GM21717 (cell line): ENCODE measurements around the gene PNMA8B.

Source experiments
- ATAC-seq: cut with Tn5 transposase; IDR thresholded peaks from one replicate; pipeline ENCODE4 v1.9.1; 2021; ENCODE audit warnings: mild to moderate bottlenecking, moderate library complexity; ENCODE audit not compliant: unreplicated experiment

PNMA8B gene

GRCh38 chr19:46487802-46488445 lies 7.7 kb downstream of the PNMA8B start:
- ATAC-seq = no peak

- no peak for ATAC-seq
Observed at GRCh38 chr19:46487178-46487801, 8.4 kb downstream of the PNMA8B start.

GRCh38 chr19:46486358-46486757 lies 9.3 kb downstream of the PNMA8B start:
- ATAC-seq = no peak

- no peak for ATAC-seq
Observed at GRCh38 chr19:46484656-46485055, 11.0 kb downstream of the PNMA8B start.

GRCh38 chr19:46482631-46483030 lies 13.0 kb downstream of the PNMA8B start:
- ATAC-seq = no peak

GRCh38 chr19:46481947-46482346 lies 13.7 kb downstream of the PNMA8B start:
- ATAC-seq = no peak

GRCh38 chr19:46481223-46481848 lies 14.3 kb downstream of the PNMA8B start:
- ATAC-seq = no peak

- no peak for ATAC-seq
Observed at GRCh38 chr19:46480415-46480814, 15.3 kb downstream of the PNMA8B start.

GRCh38 chr19:46478356-46478986 lies 17.2 kb downstream of the PNMA8B start:
- no peak for ATAC-seq

GRCh38 chr19:46475986-46476385 lies 19.7 kb downstream of the PNMA8B start:
- ATAC-seq = no peak

GRCh38 chr19:46474211-46474610 lies 21.5 kb downstream of the PNMA8B start:
- ATAC-seq = no peak

GRCh38 chr19:46472592-46472991 lies 23.1 kb downstream of the PNMA8B start:
- ATAC-seq = no peak

- ATAC-seq = no peak
Observed at GRCh38 chr19:46471811-46472543, 23.7 kb downstream of the PNMA8B start.

- ATAC-seq = no peak
Observed at GRCh38 chr19:46471116-46471733, 24.4 kb downstream of the PNMA8B start, which contains the start of gene PNMA8A. TSS of gene PNMA8A (minus strand) at chr19:46471563. CDS start at chr19:46471035, 528 bp downstream.

GRCh38 chr19:46470376-46470775 lies 25.3 kb downstream of the PNMA8B start:
- no peak for ATAC-seq

GRCh38 chr19:46469541-46470185 lies 26.0 kb downstream of the PNMA8B start:
- ATAC-seq = no peak

- ATAC-seq = no peak
Observed at GRCh38 chr19:46466536-46467196, 29.0 kb downstream of the PNMA8B start.

GRCh38 chr19:46463516-46463915 lies 32.2 kb downstream of the PNMA8B start:
- no peak for ATAC-seq

- ATAC-seq = no peak
Observed at GRCh38 chr19:46461537-46461936, 34.1 kb downstream of the PNMA8B start.

GRCh38 chr19:46460981-46461380 lies 34.7 kb downstream of the PNMA8B start:
- ATAC-seq = no peak
